HG03064 (cell line): ENCODE measurements around the gene TSPEAR.

Experiments
- ATAC-seq: cut with Tn5 transposase; IDR thresholded peaks from one replicate; pipeline ENCODE4 v1.9.1; 2021; ENCODE audit warnings: low read depth; ENCODE audit not compliant: unreplicated experiment

Gene TSPEAR

DNA sequence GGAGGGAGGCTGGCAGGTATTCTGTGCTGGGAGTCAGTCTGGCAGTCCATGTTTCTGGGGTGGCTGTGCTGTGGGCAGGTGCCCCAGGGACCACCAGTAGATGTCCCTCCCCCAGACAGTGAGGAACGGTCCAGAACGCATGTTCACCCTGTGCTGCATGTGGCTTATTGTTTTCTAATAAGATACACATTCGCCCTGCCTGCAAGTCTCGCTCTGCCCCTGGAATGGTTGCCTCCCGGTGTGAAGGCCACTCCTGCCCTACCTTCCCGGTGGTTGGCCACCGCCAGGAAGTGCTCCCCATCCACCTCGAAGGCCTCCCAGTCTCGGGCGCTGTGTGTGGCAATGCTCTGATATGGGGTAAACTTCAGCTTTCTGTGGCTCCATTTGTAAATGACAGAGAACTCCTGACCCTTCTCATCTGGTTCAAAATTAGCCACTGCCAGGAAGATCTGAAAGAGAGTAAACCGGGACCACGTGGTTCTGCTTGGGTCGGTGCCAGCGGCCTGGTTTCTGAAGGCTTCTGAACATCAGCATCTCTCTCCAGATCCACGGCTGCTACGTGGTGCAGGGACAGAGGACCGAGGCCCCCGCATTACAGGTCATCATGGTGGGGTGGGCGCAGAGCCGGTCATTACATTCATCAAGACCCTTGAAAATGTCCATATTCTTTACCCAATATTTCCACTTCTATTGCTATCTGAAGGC is 185.8 kb downstream of the TSPEAR start:
- ATAC-seq, result no peak

- ATAC-seq, result no peak
Observed at GRCh38 chr21:44524414-44525371, 186.7 kb downstream of the TSPEAR start.

DNA sequence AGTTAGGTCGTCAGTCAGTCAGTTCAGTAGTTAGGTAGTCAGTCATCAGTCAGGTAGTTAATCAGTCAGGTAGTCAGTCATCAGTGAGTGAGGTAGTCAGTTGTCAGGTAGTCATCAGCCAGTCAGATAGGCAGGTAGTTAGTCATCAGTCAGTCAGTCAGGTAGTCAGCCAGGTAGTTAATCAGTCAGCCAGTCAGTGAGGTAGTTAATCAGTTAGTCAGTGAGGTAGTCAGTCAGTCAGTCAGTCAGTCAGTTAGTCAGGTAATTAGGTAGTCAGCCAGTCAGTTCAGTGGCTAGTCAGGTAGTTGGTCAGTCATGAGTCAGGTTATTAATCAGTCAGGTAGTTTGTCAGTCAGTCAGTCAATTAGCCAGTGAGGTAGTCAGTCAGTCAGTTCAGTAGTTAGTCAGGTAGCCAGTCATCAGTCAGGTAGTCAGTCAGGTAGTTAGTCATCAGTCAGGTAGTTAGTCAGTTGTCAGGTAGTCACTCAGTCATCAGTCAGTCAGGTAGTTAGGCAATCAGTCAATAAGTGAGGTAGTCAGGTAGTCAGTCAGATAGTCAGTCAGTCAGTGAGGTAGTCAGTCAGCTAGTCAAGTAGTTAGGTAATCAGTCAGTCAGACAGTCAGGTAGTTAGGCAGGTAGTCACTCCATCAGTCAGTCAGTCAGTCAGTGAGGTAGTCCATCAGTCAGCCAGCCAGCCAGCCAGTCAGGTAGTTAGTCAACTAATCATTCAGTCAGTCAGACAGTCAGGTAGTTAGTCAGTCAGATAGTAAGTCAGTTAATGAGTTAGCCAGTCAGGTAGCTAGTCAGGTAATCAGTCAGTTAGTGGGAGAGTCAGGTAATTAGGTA is 187.6 kb downstream of the TSPEAR start:
- no peak for ATAC-seq

GRCh38 chr21:44522753-44523204 is 188.6 kb downstream of the TSPEAR start:
- no peak for ATAC-seq

DNA sequence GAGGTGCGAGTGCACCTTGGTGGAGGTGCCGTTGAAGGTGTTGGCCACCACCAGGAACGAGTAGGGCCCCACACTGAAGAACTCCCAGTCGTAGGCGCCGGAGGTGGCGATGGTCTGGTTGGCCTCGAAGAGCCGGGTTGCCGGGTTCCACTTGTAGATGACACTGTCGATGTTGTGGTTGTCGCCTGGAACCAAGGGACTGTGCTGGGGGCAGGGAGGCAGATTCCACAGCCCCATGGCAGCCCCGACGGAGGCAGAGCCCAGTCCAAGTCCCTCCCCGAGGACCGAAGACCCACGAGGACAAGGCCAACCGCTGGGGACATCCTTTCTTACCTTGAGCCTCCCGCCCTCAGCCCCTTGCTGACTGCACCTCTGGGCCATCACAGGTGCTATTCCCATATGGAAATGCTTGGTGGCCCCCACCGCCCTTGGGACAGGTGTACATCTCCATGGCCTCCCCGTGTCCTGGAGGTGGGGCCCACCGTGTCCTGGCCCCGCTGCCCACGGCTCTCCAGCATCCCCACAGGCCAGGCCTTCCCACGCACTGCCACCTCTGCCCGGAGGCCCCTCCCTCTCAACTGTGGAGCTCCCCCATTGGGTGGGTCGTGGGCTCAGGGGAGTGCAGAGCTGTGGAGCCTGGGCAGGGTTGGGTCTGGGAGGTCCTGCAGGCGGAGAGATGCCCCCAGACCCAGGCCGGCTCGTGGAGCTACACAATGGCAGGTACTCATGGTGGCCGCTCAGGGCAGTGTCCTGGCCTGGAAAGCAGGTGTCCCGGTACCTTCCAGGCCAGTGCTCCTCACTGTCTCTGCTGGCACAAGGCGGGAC is 189.2 kb downstream of the TSPEAR start:
- ATAC-seq, result no peak

DNA sequence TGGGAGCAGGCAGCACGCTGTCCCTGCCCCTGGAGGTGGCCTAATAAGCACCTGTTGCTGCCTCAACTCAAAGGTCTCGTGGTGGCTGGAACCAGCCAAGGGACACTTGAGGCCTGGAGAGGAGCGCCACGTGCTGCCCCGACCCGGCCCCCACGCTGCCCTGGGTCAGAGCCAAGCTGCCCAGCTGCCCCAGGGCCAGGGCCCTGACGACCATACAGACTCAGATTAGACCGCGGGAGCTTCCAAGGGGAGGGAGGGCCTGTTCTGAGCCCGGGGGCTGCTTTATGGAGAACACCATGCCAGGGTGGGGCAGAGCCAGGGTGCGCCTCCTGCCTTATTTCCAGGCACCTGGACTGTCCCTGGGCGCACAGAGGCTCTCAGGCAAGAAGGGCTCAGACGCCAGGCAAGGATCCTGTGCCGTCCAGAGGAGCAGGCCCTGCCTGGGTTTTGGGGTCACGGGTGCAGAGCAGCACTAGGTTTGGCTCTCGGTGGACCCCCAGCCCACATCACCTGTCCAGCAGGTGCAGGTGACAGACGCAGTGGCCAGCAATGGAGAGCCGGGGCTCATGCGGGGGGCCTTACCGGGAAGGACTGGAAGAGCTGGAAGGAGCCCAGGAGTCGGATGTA is 190.0 kb downstream of the TSPEAR start:
- ATAC-seq, result no peak

GRCh38 chr21:44520326-44521300 is 190.8 kb downstream of the TSPEAR start:
- ATAC-seq, result no peak

- ATAC-seq, result no peak
Observed at GRCh38 chr21:44519346-44520325, 191.7 kb downstream of the TSPEAR start.

GRCh38 chr21:44518686-44519085 is 192.7 kb downstream of the TSPEAR start:
- ATAC-seq, result no peak

DNA sequence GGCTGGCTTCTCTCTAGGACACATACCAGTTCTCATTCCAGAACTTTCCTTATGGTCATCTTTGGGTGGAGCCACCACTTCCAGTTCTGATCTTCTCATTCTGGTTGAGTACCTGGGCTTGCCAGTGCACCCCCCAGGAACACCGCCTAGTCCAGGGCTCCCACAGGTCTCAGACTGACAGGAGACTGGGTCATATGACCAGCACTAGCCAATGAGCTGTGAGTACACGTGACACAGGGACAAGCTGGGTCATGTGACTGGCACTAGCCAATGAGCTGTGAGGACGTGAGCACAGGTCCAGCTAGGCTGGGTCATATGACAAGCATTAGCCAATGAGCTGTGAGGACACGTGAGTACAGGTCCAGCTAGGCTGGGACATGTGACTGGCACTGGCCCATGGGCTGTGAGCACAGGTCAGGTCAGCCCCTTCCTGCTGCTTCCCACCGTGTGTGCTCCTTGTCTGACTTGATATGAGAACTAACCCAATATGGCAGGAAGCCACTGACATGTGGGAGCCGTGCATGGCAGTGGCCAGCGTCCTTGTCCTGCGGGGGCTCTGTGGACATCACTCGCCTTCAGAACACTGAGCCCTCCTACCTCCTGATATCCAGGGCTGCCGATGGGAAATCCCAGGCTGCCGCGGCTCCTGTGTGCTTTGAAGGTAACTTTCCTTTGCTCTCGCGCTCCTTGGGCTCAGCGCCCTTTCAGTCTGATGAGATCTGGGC is 194.0 kb downstream of the TSPEAR start:
- ATAC-seq, result no peak

DNA sequence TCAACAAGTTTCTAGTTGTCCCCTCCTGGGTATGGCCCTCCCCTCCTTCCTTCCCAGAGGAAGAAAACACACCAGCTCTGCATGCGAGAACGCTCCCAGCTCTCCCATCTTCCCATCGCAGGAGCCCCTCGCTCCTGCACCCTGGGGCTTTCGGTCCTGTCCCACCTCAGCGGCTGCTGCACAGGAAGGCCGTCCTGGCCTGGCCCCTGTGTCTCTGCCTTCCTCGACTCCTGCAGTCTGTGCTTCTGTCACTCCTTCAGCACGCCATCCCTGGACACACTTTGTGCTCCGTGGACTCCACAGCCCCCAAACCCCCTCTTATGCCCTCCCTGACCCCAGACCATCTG is 194.6 kb downstream of the TSPEAR start:
- no peak for ATAC-seq

- no peak for ATAC-seq
Observed at GRCh38 chr21:44516342-44516741, 195.0 kb downstream of the TSPEAR start.

GRCh38 chr21:44515359-44516165 is 195.8 kb downstream of the TSPEAR start:
- no peak for ATAC-seq

DNA sequence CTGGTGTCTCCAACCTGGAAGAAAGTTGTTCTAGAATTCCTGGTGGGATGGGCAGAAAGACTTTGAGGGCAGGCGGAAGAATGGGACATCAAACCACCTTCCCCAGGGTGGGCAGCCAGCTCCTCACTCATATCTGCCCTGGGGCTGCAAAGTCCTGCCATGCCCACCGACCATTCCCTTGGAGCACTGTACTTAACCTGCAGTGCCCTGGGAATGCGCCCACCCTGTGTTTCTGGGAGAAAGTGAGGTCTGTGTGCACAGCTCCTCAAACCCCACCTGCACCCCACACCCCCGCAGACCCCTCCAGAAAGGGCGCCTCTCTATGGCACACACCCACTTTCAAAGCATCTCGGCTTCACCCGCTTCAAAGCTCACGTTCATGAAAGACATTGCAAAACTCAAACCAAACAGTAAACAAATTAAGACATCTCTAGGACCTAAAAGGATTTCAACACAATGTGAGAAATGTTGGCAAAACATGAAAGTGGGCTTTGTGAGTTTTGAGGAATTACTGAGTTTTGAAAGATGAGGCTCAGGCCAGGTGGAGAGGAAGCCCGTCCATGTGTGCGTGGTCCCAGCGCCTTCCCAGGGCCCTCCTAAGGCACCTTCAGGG is 196.5 kb downstream of the TSPEAR start:
- ATAC-seq, result no peak

GRCh38 chr21:44514218-44514520 is 197.2 kb downstream of the TSPEAR start:
- ATAC-seq, result no peak
